ENCODE measurements around the gene PBX3.

DNA sequence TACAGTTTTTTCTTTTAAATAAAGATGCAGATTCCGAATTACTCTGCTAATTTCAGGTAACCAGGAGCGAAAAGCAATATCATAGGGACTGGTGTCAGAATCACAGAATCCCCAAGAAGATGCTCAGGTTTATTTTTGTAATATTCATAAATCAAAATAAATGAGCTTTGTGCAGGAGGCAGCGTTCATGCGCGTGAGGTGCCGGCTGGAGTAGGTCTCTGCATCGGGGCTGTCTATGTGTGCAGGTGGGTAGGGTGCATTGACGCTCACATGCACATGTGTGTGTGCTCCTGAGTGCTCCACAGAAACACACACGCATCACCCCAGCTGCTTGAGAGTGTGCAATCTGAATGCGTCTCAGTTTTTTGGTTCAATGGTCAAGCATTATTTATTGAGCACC, 226.4 kb downstream of the PBX3 start:
- TF ChIP-seq POLR2A (IDR thresholded peaks at IDR 0.05; ENCODE audit: low read depth, low read length) (no peak), POLR2AphosphoS5 (IDR thresholded peaks at IDR 0.05; ENCODE audit: low read depth, low read length) (no peak), TAF1 (IDR thresholded peaks at IDR 0.05; ENCODE audit: low read depth, low read length) (no peak)
